Measurements from ENCODE around the gene GALR1.
A peak's percentile ranks its signal among the peaks of the same experiment; 100 is the strongest.
"Not testable (repeated sequence)": the region's sequence is repeated elsewhere in the genome, so short reads cannot be mapped to it uniquely, and the experiment has no call there.

Gene GALR1

GRCh38 chr18:77249569-77250500 is at the start of gene GALR1:
TSS of gene GALR1 (plus strand) at chr18:77249848. CDS start at chr18:77250549, 701 bp downstream.
- peak in 1 of 51 donors; percentile 16 for DNase-seq

GRCh38 chr18:77201506-77201905 is 48.1 kb upstream of the GALR1 start:
- no peak for DNase-seq

GRCh38 chr18:77202329-77202728 is 47.3 kb upstream of the GALR1 start:
- no peak for DNase-seq

GRCh38 chr18:77203071-77203470 is 46.6 kb upstream of the GALR1 start:
- no peak for DNase-seq

- DNase-seq = no peak
Measured at GRCh38 chr18:77203851-77204250, 45.8 kb upstream of the GALR1 start.

GRCh38 chr18:77205769-77206168 is 43.9 kb upstream of the GALR1 start:
- no peak for DNase-seq

- no peak for DNase-seq
Measured at GRCh38 chr18:77206676-77207374, 42.8 kb upstream of the GALR1 start.

GRCh38 chr18:77207540-77207939 is 42.1 kb upstream of the GALR1 start:
- peak in 7 of 51 donors; percentile 17 to 36 (median 22) for DNase-seq

GRCh38 chr18:77208964-77209363 is 40.7 kb upstream of the GALR1 start:
- peak in 5 of 51 donors; percentile 3 to 21 (median 16) for DNase-seq

GRCh38 chr18:77209587-77209986 is 40.1 kb upstream of the GALR1 start:
- DNase-seq = no peak

GRCh38 chr18:77210249-77210648 is 39.4 kb upstream of the GALR1 start:
- no peak for DNase-seq

GRCh38 chr18:77218642-77219041 is 31.0 kb upstream of the GALR1 start:
- no peak for DNase-seq

GRCh38 chr18:77220726-77221125 is 28.9 kb upstream of the GALR1 start:
- DNase-seq = no peak

GRCh38 chr18:77222464-77222863 is 27.2 kb upstream of the GALR1 start:
- no peak for DNase-seq

GRCh38 chr18:77223221-77223639 is 26.4 kb upstream of the GALR1 start:
- no peak for DNase-seq

- no peak for DNase-seq
Measured at GRCh38 chr18:77223653-77224052, 26.0 kb upstream of the GALR1 start.

- no peak for DNase-seq
Measured at GRCh38 chr18:77230645-77231044, 19.0 kb upstream of the GALR1 start.

- DNase-seq = no peak
Measured at GRCh38 chr18:77234504-77235365, 14.9 kb upstream of the GALR1 start.

- DNase-seq = not testable (repeated sequence)
Measured at GRCh38 chr18:77239285-77239684, 10.4 kb upstream of the GALR1 start.

GRCh38 chr18:77248873-77249568 is 627 bp upstream of the GALR1 start:
- DNase-seq = no peak

- DNase-seq = no peak
Measured at GRCh38 chr18:77250501-77250925, 865 bp downstream of the GALR1 start.

All from hypothalamus (tissue), 51 donors.